Bronchial smooth muscle cell (primary cell): ENCODE data around the gene SEZ6. TPM values are rescaled to one million over a fixed set of nuclear protein-coding genes. Genes with fewer than 3 reads are reported as not detected.

Experiments used
- total RNA-seq: library from RNA; depleted of rRNA; stranded (reverse); fragments of >200 nt; gene quantifications from 2 replicates; pipeline ENCODE4 v1.2.1, GENCODE V29; 2014

The SEZ6 gene, protein sequence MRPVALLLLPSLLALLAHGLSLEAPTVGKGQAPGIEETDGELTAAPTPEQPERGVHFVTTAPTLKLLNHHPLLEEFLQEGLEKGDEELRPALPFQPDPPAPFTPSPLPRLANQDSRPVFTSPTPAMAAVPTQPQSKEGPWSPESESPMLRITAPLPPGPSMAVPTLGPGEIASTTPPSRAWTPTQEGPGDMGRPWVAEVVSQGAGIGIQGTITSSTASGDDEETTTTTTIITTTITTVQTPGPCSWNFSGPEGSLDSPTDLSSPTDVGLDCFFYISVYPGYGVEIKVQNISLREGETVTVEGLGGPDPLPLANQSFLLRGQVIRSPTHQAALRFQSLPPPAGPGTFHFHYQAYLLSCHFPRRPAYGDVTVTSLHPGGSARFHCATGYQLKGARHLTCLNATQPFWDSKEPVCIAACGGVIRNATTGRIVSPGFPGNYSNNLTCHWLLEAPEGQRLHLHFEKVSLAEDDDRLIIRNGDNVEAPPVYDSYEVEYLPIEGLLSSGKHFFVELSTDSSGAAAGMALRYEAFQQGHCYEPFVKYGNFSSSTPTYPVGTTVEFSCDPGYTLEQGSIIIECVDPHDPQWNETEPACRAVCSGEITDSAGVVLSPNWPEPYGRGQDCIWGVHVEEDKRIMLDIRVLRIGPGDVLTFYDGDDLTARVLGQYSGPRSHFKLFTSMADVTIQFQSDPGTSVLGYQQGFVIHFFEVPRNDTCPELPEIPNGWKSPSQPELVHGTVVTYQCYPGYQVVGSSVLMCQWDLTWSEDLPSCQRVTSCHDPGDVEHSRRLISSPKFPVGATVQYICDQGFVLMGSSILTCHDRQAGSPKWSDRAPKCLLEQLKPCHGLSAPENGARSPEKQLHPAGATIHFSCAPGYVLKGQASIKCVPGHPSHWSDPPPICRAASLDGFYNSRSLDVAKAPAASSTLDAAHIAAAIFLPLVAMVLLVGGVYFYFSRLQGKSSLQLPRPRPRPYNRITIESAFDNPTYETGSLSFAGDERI
- total RNA-seq, result not detected in 2 replicates

GRCh38 chr17:29005936-29006511 lies at the start of gene SEZ6:
Gene SEZ6 (minus strand): TSS chr17:29006033. CDS start chr17:29005869, 164 bp downstream.

DNA sequence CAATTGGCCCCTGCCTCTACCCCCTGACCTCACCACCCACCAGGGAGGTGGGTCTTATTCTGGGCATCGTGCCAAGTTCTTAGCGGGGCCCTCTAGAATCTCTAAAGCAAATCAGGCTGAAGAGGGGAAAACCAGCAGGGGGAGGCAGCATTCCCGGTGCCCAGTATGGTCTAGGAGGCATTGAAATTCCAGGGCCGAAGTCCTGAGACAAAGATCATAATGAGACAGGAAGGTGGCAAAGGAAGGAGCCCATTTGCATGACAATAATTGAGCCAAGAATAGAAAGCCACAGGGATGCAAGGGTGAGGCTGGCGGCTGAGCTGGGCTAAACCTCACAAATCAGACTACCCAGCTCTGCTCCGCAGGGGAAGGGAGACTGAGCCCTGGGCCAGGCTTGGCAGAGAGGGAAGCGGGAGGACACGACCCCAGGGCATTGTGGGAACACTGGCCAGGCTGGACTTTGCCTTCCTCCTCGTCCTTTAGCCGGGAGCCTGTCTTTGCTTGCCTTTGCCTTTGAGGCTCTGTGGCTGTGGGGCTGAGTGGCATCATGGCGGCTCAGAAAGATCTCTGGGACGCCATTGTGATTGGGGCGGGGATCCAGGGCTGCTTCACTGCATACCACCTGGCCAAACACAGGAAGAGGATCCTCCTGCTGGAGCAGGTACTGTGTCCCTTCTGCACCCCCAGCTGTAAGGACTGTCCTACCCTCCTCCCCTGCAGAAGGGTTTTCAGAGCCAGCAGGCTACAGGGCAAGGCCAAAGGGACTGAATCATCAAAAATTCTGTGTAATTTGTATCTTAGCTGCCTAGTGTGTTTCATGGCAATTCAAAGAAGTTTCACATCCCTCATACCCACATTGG lies 37.1 kb upstream of the SEZ6 start, which contains the start of gene PIPOX:
Gene PIPOX (plus strand): TSS at position 463 of the 860 bp plus-strand sequence. CDS start 85 bp downstream, at position 548.

GRCh38 chr17:28951428-28951990 lies 54.3 kb downstream of the SEZ6 start, which contains the start of gene PHF12:
Gene PHF12 (minus strand): TSS chr17:28951518. CDS start chr17:28950960, 558 bp downstream.

Other genes with a start within 250 kb of the SEZ6 start
- gene FAM222B, start 163.2 kb downstream of the SEZ6 start, total RNA-seq, result 1.5 and 1.6 TPM in 2 replicates
- 11.1 and 12.5 TPM in 2 replicates for gene ERAL1, start 151.0 kb downstream of the SEZ6 start, total RNA-seq
- 35.5 and 42.6 TPM in 2 replicates for gene FLOT2, start 108.3 kb downstream of the SEZ6 start, total RNA-seq
- gene DHRS13, start 103.0 kb downstream of the SEZ6 start, total RNA-seq, result 2.8 and 4.4 TPM in 2 replicates
- 10.7 and 14.5 TPM in 2 replicates for gene PHF12, start 54.5 kb downstream of the SEZ6 start, total RNA-seq
- 2.2 and 3.0 TPM in 2 replicates for gene PIPOX, start 37.1 kb upstream of the SEZ6 start, total RNA-seq
- 93.2 and 128 TPM in 2 replicates for gene MYO18A, start 174.4 kb upstream of the SEZ6 start, total RNA-seq
- gene CRYBA1, start 240.8 kb upstream of the SEZ6 start, total RNA-seq, result not detected in 2 replicates